ENCODE measurements around the gene SPSB2.

GRCh38 chr12:6887460-6887859 lies 14.4 kb upstream of the SPSB2 start:
- no peak for TF ChIP-seq POLR2AphosphoS5 (IDR thresholded peaks at IDR 0.05; ENCODE audit: borderline replicate concordance, low read depth, low read length)
- no peak for TF ChIP-seq EZH2 (IDR thresholded peaks at IDR 0.05)
